ENCODE measurements around the gene UGT8.
"Not testable (repeated sequence)": the region's sequence is repeated elsewhere in the genome, so short reads cannot be mapped to it uniquely, and the experiment has no call there.

The UGT8 gene

GRCh38 chr4:114606245-114606644 is 7.6 kb downstream of the UGT8 start:
- no peak for DNase-seq

- DNase-seq, result no peak
Measured at GRCh38 chr4:114607056-114607455, 8.4 kb downstream of the UGT8 start.

- DNase-seq, result no peak
Measured at GRCh38 chr4:114613560-114613959, 15.0 kb downstream of the UGT8 start.

- DNase-seq, result no peak
Measured at GRCh38 chr4:114615435-114615834, 16.8 kb downstream of the UGT8 start.

GRCh38 chr4:114616036-114616435 is 17.4 kb downstream of the UGT8 start:
- not testable (repeated sequence) for DNase-seq

GRCh38 chr4:114626196-114626595 is 27.6 kb downstream of the UGT8 start:
- DNase-seq, result no peak

- no peak for DNase-seq
Measured at GRCh38 chr4:114636192-114636935, 37.8 kb downstream of the UGT8 start.

GRCh38 chr4:114642173-114642780 is 43.7 kb downstream of the UGT8 start:
- DNase-seq, result no peak

- DNase-seq, result no peak
Measured at GRCh38 chr4:114649908-114650307, 51.3 kb downstream of the UGT8 start.

- no peak for DNase-seq
Measured at GRCh38 chr4:114653675-114654074, 55.1 kb downstream of the UGT8 start.

GRCh38 chr4:114654592-114654991 is 56.0 kb downstream of the UGT8 start:
- no peak for DNase-seq

- no peak for DNase-seq
Measured at GRCh38 chr4:114658179-114658578, 59.6 kb downstream of the UGT8 start.

- DNase-seq, result no peak
Measured at GRCh38 chr4:114658776-114659175, 60.2 kb downstream of the UGT8 start.

GRCh38 chr4:114659386-114660008 is 60.9 kb downstream of the UGT8 start:
- no peak for DNase-seq

- DNase-seq, result no peak
Measured at GRCh38 chr4:114663083-114663482, 64.5 kb downstream of the UGT8 start.

- no peak for DNase-seq
Measured at GRCh38 chr4:114668577-114668976, 70.0 kb downstream of the UGT8 start.

- DNase-seq, result not testable (repeated sequence)
Measured at GRCh38 chr4:114670733-114671132, 72.1 kb downstream of the UGT8 start.

- no peak for DNase-seq
Measured at GRCh38 chr4:114673306-114673705, 74.7 kb downstream of the UGT8 start.

GRCh38 chr4:114674080-114674479 is 75.5 kb downstream of the UGT8 start:
- no peak for DNase-seq

- DNase-seq, result no peak
Measured at GRCh38 chr4:114677346-114677979, 78.9 kb downstream of the UGT8 start.

- no peak for DNase-seq
Measured at GRCh38 chr4:114684462-114684861, 85.9 kb downstream of the UGT8 start.

- DNase-seq, result no peak
Measured at GRCh38 chr4:114688059-114688458, 89.5 kb downstream of the UGT8 start.

- DNase-seq, result no peak
Measured at GRCh38 chr4:114690571-114690970, 92.0 kb downstream of the UGT8 start.

GRCh38 chr4:114691865-114692264 is 93.3 kb downstream of the UGT8 start:
- no peak for DNase-seq
